CD4-positive, alpha-beta T cell treated with Interleukin-2 at 100 ng/mL for 4 hours (primary cell): ENCODE data around the gene KIF5B.
"Not testable (repeated sequence)": the region's sequence is repeated elsewhere in the genome, so short reads cannot be mapped to it uniquely, and the experiment has no call there.

ENCODE experiments used
- DNase-seq: peaks from one replicate; pipeline ENCODE4 v3.0.0-alpha.2; 2020; ENCODE audit warnings: low spot score

The KIF5B gene

GRCh38 chr10:32007026-32007425, 49.2 kb downstream of the KIF5B start:
- DNase-seq: no peak

GRCh38 chr10:32005050-32005449, 51.2 kb downstream of the KIF5B start:
- peak; percentile 44 for DNase-seq

DNA sequence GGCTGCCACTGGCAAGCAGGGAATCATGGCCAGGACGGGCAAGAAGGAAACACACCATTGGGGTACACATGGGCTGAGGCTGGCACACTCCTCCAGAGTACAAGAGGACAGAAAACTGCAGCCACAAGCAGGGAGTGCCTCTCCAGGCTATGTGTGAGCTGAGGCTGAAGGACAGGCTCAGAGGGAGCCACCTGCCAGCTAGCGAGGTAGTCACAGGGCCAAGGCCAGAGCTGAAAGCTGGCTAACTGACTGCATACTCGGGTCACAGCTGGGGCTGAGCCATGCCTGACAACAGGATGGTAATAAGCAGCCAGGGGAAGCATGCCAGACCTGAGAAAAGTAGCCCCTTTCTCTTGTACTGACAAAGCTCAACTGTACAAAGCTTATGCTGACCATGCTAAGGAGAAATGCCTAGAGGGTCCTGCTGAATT, 52.0 kb downstream of the KIF5B start:
- no peak for DNase-seq

GRCh38 chr10:32002531-32002930, 53.7 kb downstream of the KIF5B start:
- no peak for DNase-seq

DNA sequence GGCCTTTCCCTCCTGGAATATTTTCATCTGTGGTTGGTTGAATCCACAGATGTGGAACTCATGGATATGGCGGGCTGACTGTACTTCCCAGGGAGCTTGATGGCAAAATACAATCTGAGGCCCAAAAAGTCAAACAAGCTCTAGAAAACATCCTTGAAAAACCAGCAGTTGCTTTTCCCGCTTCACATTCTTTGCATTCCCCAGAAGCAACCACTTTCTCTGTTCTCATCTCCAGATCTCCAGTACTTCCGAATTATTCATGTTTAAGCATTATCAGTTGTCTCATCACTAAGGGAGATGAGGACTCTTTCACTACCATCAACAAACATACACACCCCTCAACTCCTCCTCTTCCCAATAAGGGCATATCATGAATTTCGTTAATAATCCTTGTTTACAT, 55.3 kb downstream of the KIF5B start:
- DNase-seq: no peak

DNA sequence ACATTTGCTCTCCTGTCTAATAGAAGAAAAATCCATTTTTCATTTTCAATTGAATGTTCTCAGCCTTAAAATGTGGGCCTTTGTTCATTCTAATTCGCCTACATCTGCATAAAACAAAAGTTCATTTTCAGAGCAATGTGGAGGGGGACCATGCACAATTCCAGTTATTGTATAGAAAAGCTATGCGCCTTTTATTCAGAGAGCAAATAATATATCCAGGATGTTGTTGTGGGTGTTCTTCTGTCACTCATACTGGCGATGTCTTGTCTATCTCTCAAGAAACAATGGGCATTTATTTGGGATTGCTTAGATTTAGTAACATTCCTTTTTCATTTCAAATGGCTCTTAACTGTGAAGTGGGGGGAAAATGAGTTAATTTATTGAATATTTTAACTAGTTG, 56.4 kb downstream of the KIF5B start:
- DNase-seq: no peak

- DNase-seq: no peak
These were observed 57.1 kb downstream of the KIF5B start for GRCh38 chr10:31999070-31999660.

DNA sequence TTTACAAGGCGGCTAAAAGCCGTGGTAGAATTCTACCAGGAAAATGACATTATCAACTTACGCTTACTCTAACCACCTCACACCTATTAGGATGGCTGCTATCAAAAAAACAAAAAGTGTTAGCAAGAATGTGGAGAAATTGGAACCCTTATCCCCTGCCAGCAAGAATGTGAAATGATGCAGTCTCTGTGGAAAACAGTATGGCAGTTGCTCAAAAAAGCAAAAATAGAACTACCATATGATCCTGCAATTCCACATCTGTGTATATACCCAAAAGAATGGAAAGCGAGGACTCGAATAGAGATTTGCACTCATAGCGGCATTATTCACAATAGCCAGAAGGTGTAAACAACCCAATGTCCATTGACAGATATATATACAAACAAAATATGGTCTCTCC, 61.3 kb downstream of the KIF5B start:
- DNase-seq: no peak

DNA sequence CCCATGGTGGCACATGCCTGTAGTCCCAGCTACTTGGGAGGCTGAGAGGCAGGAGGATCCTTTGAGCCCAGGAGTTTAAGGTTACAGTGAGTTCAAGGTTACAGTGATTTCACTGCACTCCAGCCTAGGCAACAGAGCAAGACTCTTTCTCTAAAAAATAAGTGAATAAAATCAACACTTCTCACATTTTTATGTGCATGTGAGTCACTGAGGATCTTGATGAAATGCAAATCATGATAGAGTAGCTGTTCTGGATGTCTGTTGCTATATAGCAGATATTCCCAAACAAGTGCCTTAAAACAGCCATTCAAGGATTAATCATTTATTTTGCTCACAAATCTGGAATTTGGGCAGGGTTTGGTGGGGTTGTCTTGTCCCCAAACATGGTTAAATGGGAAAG, 65.3 kb downstream of the KIF5B start:
- DNase-seq: no peak

DNA sequence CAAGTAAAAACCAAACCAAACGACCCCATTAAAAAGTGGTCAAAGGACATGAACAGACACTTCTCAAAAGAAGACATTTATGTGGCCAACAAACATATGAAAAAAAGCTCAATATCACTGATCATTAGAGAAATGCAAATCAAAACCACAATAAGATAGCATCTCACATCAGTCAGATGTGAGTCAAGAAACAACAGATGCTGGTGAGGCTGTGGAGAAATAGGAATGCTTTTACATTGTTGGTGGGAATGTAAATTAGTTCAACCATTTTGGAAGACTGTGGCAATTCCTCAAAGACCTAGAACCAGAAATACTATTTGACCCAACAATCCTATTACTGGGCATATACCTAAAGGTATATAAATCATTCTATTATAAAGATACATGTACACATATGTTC, 68.4 kb downstream of the KIF5B start:
- DNase-seq: not testable (repeated sequence)

DNA sequence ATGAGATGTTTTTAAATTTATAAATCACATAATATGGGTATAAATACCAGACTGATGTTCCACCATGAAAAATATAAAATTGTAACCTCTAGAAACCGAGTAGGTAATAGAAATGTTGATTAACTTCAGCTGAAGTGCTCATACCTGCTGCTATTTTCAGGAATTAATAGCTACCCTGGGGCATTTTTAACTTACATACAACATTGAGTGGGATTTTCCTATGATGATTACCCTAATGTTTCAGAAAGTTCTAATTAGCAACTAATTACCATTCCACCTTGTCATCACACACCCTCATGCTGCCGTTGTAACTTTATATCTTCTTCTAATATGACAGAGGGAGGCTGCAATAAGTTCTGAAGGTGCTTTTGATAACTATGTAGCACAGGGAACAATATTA, 74.1 kb downstream of the KIF5B start:
- no peak for DNase-seq

DNA sequence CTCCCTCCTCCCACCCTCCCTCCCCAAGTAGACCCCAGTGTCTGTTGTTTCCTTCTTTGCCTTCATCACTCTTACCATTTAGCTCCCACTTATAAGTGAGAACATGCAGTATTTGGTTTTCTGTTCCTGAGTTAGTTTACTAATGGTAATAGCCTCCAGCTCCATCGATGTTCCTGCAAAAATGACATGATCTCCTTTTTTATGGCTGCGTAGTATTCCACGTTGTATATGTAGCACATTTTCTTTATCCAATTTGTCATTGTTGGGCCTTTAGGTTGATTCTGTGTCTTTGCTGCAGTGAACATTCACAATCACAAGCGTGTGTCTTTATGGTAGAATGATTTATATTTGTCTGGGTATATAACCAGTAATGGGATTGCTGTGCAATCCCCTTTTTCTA, 75.8 kb downstream of the KIF5B start:
- no peak for DNase-seq

DNA sequence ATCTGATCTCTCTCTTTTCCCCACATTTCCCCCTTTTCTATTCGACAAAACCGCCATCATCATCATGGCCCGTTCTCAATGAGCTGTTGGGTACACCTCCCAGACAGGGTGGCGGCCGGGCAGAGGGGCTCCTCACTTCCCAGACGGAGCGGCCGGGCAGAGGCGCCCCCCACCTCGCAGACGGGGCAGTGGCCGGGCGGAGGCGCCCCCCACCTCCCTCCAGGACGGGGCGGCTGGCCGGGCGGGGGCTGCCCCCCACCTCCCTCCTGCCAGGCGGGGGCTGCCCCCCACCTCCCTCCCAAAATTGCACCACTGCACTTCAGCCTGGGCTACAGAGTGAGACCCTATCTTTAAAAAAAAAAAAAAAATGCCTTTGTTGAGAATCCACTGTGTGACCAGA, 77.2 kb downstream of the KIF5B start:
- not testable (repeated sequence) for DNase-seq

DNA sequence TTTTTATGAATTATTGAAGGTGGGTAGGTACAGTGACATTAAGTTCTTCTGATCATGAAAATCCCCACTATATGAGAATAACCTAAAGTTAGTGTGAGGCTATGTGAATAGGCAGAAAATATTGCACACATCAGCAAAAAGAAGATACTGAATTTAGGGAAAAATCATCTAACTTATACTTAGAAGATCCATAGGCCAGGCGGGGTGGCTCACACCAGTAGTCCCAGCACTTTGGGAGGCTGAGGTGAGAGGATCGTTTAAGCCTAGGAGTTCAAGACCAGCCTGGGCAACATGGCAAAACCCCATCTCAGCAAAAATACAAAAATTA, 78.1 kb downstream of the KIF5B start:
- no peak for DNase-seq

- DNase-seq: no peak
These were observed 78.6 kb downstream of the KIF5B start for GRCh38 chr10:31977440-31978155.

DNA sequence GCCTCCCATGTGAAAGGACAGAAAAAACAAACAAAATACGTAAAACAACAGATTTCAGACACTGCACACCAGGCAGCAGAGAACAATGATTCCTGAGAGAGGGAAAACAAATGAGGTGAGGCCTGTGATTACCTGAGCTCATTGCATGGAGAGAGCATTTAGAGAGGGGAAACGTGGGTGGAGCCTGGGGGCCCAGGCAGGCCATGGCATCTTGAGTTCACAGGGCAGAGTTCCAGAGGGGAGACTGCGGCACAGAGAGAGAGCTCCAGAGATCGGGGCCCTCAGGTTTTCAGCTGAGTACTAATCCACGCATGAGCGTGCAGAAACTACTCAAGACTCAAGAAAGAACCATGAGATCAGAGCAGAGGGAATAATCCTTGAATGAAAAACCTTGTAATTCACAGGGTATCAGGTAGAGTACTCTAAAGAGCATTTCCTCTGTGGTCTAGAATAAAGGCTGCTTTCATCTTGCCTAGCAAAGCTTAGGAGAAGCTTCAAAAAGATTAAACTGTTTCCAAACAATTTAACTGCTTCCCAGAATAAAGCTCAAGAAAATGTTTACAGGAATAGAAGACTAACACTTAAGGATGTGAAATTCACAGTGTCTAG, 81.0 kb downstream of the KIF5B start:
- no peak for DNase-seq

- DNase-seq: no peak
These were observed 81.6 kb downstream of the KIF5B start for GRCh38 chr10:31974434-31975124.

DNA sequence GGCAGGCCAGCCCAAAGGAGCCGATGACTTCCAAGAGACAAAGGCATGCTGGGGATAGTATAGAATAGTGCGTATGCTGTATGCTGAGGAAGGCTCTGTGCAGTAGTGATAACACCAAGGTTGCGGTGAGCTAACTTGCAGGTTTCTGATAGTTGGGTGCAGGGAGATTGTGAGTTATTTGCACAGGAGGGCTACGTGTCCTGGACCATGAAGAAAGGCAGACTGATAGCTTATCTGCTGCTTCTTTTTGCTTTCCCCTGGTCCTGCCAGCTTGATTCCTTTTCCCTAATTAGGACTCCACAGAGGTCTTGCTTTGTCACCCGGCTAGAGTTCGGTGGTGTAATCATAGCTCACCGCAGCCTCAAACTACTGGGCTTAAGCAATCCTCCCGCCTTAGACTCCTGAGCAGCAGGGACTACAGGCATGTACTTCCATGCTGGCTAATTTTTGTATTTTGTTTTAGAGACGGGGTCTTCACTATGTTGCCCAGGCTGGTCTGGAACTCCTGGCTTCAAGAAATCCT, 83.6 kb downstream of the KIF5B start:
- no peak for DNase-seq

GRCh38 chr10:31969847-31970246, 86.4 kb downstream of the KIF5B start:
- DNase-seq: not testable (repeated sequence)

DNA sequence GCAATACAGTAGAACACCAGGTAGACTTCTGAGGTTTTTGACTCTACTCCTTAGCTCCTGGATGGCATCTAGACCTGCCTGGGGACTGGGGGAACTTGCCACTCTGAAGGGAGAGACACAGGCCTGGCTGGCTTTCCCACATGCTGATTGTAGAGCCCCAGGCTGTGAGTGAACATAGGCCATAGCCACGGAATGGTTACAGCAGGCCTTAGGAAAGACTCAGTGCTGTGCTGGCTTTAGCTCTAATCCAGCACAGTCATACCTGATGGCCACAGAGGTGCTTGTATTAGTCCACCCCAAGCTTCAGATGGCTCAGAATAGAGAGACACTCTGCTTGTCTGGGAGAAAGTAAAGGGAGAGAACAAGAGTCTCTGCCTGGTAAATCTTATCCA, 92.6 kb downstream of the KIF5B start:
- no peak for DNase-seq

DNA sequence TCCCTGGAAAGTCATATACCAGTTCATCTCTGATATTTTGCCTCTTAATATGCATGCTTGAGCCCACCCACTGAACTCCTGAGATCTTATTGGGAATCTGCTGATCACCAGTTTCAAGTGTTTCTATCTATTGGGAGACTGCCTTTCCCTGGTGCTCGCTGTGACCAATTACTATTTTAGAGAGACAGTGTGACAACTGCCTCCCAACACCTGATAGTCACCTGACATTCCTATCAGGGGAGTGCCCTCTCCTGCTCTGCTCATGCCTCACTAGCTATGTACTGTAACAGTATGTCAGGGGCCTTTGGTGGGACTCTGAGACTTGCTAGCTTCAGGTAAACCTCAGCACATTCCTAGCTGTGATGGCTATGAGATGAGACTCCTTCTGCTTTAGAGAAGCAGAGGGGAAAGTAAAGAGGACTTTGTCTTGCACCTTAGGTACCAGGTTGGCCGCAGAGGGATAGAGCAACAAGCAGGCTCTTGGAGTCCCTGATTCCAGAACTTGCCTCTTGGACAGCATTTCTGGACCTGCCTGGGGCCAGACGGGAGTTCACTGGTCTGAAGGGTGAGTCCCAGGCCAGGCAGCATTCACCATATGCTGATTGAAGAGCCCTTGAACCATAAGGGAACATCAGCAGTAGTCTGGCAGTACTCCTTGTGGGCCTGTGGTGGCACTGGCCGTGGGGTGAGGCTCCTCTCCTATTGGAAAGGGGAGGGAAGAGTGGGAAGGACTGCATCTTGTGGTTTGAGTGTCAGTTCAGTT, 93.2 kb downstream of the KIF5B start:
- DNase-seq: no peak
